GM13976 (cell line): ENCODE data around the gene VPS26C.

Experiments
- DNase-seq: peaks from one replicate; pipeline ENCODE4 v3.0.0; 2012; ENCODE audit warnings: low spot score
- CTCF ChIP-seq: IDR thresholded peaks from 2 replicates; pipeline ENCODE4 v1.5.1; 2012; ENCODE audit warnings: borderline replicate concordance, mild to moderate bottlenecking; ENCODE audit not compliant: insufficient read depth; ENCODE audit errors: extremely low read depth, missing control alignments, control extremely low read depth
- in situ Hi-C: fragments of 300-500 bp; cut with MboI; formaldehyde crosslinking; loops from one replicate; pipeline ENCODE4 v1.12.0; 2022; ENCODE audit warnings: low sequenced_read_pairs, mixed read lengths, inconsistent platforms; ENCODE audit not compliant: unreplicated experiment

VPS26C gene

GRCh38 chr21:37272897-37273296, 5.8 kb upstream of the VPS26C start:
- no peak for TF ChIP-seq CTCF
- no peak for DNase-seq
- in situ Hi-C loops = no loop called here

- no peak for TF ChIP-seq CTCF
- no peak for DNase-seq
- in situ Hi-C loops = no loop called here
Measured at GRCh38 chr21:37270576-37271365, 3.6 kb upstream of the VPS26C start.

GRCh38 chr21:37269481-37269880, 2.3 kb upstream of the VPS26C start:
- in situ Hi-C loops = no loop called here
- TF ChIP-seq CTCF = no peak
- no peak for DNase-seq

- no peak for DNase-seq
- in situ Hi-C loops = no loop called here
- no peak for TF ChIP-seq CTCF
Measured at GRCh38 chr21:37268186-37268503, 1.0 kb upstream of the VPS26C start.

- TF ChIP-seq CTCF = no peak
- in situ Hi-C loops = no loop called here
- DNase-seq = peak; percentile 41
Measured at GRCh38 chr21:37266515-37267221, 466 bp downstream of the VPS26C start.

GRCh38 chr21:37264808-37265207, 2.3 kb downstream of the VPS26C start:
- no peak for TF ChIP-seq CTCF
- in situ Hi-C loops = no loop called here
- no peak for DNase-seq
